Endothelial cell of umbilical vein (primary cell): ENCODE results near the gene SLC34A1.

Experiments
- EZH2 ChIP-seq: IDR thresholded peaks from 2 replicates; pipeline ENCODE4 v1.6.1; 2012; ENCODE audit warnings: borderline replicate concordance, low read depth, mild to moderate bottlenecking, moderate library complexity, low read length, inconsistent platforms; ENCODE audit not compliant: severe bottlenecking
- JUN ChIP-seq: IDR thresholded peaks from 2 replicates; pipeline ENCODE4 v1.6.1; 2011; ENCODE audit warnings: borderline replicate concordance, low read depth; ENCODE audit not compliant: insufficient read length, insufficient read depth
- TF ChIP-seq, protein P1 (sequence below), 2 donors: IDR thresholded peaks; 1 replicate in 1 of 2; 2 replicates in 1 of 2; pipeline ENCODE4 v1.5.1; 2011; ENCODE audit warnings: low read length in 2 of 2, mild to moderate bottlenecking in 2 of 2, moderate library complexity in 2 of 2, control low read depth in 1 of 2, inconsistent platforms in 1 of 2, low read depth in 1 of 2; ENCODE audit not compliant: insufficient read depth in 1 of 2; ENCODE audit errors: extremely low read depth in 1 of 2

DNA sequence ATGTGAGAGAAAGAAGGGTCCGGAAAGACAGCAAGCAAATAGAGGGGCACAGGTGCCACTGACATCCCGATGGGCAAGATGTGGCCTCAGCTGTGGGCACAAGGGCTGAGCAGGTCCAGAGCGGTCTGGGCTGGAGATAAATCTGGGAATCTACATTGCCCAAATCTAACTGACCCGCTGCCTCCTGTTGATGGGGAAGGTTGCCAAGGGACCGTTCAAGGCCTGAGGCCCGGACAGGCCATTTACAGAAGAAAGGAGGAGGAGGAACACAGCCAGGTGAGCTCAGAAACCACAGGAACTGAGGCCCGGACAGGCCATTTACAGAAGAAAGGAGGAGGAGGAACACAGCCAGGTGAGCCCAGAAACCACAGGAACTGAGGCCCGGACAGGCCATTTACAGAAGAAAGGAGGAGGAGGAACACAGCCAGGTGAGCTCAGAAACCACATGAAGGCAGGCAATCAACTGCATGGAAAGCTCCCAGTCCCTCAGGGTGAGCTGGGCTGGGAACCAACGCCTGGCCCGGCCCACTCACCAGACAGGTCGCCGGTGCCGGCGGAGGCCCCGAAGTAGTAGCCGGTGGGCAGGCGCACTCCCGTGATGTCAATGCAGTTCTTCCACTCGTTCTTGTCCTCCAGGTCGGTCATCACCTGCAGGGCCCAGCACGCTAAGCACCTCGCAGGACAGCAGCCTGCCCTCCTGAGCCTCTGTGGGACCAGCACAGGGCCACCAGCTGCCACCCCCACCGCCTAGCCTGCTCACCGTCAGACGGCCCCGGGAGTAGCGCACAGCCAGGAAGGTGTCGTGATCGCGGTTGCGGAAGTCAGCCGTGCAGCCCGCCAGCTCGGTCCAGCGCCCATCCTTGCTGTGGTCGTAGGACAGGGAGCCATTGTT, 47.4 kb upstream of the SLC34A1 start:
- TF ChIP-seq, protein P1, sequence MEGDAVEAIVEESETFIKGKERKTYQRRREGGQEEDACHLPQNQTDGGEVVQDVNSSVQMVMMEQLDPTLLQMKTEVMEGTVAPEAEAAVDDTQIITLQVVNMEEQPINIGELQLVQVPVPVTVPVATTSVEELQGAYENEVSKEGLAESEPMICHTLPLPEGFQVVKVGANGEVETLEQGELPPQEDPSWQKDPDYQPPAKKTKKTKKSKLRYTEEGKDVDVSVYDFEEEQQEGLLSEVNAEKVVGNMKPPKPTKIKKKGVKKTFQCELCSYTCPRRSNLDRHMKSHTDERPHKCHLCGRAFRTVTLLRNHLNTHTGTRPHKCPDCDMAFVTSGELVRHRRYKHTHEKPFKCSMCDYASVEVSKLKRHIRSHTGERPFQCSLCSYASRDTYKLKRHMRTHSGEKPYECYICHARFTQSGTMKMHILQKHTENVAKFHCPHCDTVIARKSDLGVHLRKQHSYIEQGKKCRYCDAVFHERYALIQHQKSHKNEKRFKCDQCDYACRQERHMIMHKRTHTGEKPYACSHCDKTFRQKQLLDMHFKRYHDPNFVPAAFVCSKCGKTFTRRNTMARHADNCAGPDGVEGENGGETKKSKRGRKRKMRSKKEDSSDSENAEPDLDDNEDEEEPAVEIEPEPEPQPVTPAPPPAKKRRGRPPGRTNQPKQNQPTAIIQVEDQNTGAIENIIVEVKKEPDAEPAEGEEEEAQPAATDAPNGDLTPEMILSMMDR (IDR thresholded peaks at IDR 0.05; ENCODE audit: extremely low read depth in 1 of 2, insufficient read depth in 1 of 2, low read depth in 1 of 2, low read length in 2 of 2), result no peak
- TF ChIP-seq JUN, result no peak
- TF ChIP-seq EZH2, result no peak
